K562 (cell line): ENCODE measurements around the gene PLTP. TPM values are rescaled to one million over a fixed set of nuclear protein-coding genes. Genes with fewer than 3 reads are reported as not detected.
A peak's percentile ranks its signal among the peaks of the same experiment; 100 is the strongest.

ENCODE experiments used
- ATF7 ChIP-seq: fragments of 450-650 bp; IDR thresholded peaks from 2 replicates; pipeline ENCODE4 v1.7.1; 2014; ENCODE audit warnings: mild to moderate bottlenecking, moderate library complexity
- CREM ChIP-seq: IDR thresholded peaks from 2 replicates; pipeline ENCODE4 v1.6.1; 2014; ENCODE audit warnings: antibody characterized with exemption, low read depth
- FUS ChIP-seq: fragments of 200-400 bp; formaldehyde crosslinking; optimal IDR thresholded peaks from 2 replicates; pipeline ENCODE3; 2017; ENCODE audit warnings: low read depth, low read length
- HDAC8 ChIP-seq: fragments of 450-650 bp; IDR thresholded peaks from 2 replicates; pipeline ENCODE4 v1.6.1; 2016; ENCODE audit warnings: mild to moderate bottlenecking, missing genetic modification characterization, moderate library complexity, missing compliant biosample characterization
- HNRNPL ChIP-seq: fragments of 200-400 bp; formaldehyde crosslinking; IDR thresholded peaks from 2 replicates; pipeline ENCODE4 v1.6.1; 2017; ENCODE audit warnings: low read depth, mild to moderate bottlenecking, low read length
- POLR2G ChIP-seq: fragments of 200-400 bp; formaldehyde crosslinking; IDR thresholded peaks from 2 replicates; pipeline ENCODE4 v1.6.1; 2017; ENCODE audit warnings: low read depth, mild to moderate bottlenecking, antibody characterized with exemption, low read length, moderate library complexity
- RBM15 ChIP-seq: fragments of 200-400 bp; formaldehyde crosslinking; IDR thresholded peaks from 2 replicates; pipeline ENCODE4 v1.6.1; 2018; ENCODE audit warnings: mild to moderate bottlenecking, low read length, moderate library complexity; ENCODE audit not compliant: insufficient read depth
- RNF219 ChIP-seq: fragments of 250-450 bp; sonication (Bioruptor Pico); IDR thresholded peaks from 2 replicates; pipeline ENCODE4 v1.5.0; 2022; ENCODE audit warnings: mild to moderate bottlenecking
- SAFB2 ChIP-seq: fragments of 200-400 bp; formaldehyde crosslinking; IDR thresholded peaks from 2 replicates; pipeline ENCODE4 v1.6.1; 2018; ENCODE audit warnings: borderline replicate concordance, low read length, low read depth, moderate library complexity; ENCODE audit not compliant: severe bottlenecking
- SIX5 ChIP-seq, 2 experiments: IDR thresholded peaks; 2 replicates each; pipeline ENCODE4 v1.6.1; 2011; ENCODE audit warnings: low read length in 2 of 2, borderline replicate concordance in 1 of 2, low read depth in 1 of 2, mild to moderate bottlenecking in 1 of 2, moderate library complexity in 1 of 2; ENCODE audit not compliant: insufficient read depth in 1 of 2
- SNIP1 ChIP-seq: fragments of 450-650 bp; IDR thresholded peaks from 2 replicates; pipeline ENCODE4 v1.7.1; 2017; ENCODE audit warnings: low read depth, mild to moderate bottlenecking
- SP1 ChIP-seq: sonication (generic); formaldehyde crosslinking; IDR thresholded peaks from 2 replicates; pipeline ENCODE4 v1.8.1; 2022; ENCODE audit warnings: mild to moderate bottlenecking, missing genetic modification reagents
- SRF ChIP-seq, 2 experiments: fragments of 250-450, 450-650 bp in 1 of 2; sonication (Bioruptor Pico) in 1 of 2; sonication (generic) in 1 of 2; formaldehyde crosslinking; IDR thresholded peaks; 2 replicates each; pipeline versions ENCODE4 v1.5.0 to v1.5.1; 2020 to 2022; ENCODE audit warnings: mild to moderate bottlenecking in 1 of 2, missing genetic modification reagents in 1 of 2
- STAG1 ChIP-seq: sonication (generic); formaldehyde crosslinking; IDR thresholded peaks from 2 replicates; pipeline ENCODE4 v1.5.0; 2020; ENCODE audit warnings: missing genetic modification reagents, borderline replicate concordance
- SUPT5H ChIP-seq: fragments of 450-650 bp; IDR thresholded peaks from 2 replicates; pipeline ENCODE4 v1.6.1; 2016
- TCF7 ChIP-seq: sonication (generic); IDR thresholded peaks from 2 replicates; pipeline ENCODE4 v1.6.1; 2016; ENCODE audit warnings: antibody characterized with exemption, borderline replicate concordance
- ZKSCAN8 ChIP-seq: fragments of 200-800 bp; sonication (Bioruptor generic); IDR thresholded peaks from 2 replicates; pipeline ENCODE4 v1.6.1; 2016; ENCODE audit warnings: missing genetic modification characterization, missing compliant biosample characterization
- ZNF24 ChIP-seq: fragments of 450-650 bp; IDR thresholded peaks from 2 replicates; pipeline ENCODE4 v1.6.1; 2016
- ZNF778 ChIP-seq: fragments of 450-650 bp; formaldehyde crosslinking; IDR thresholded peaks from 2 replicates; pipeline ENCODE4 v1.4.0; 2020; ENCODE audit warnings: mild to moderate bottlenecking, moderate library complexity
- ZZZ3 ChIP-seq: fragments of 450-650 bp; IDR thresholded peaks from 2 replicates; pipeline ENCODE4 v1.6.1; 2016; ENCODE audit warnings: antibody characterized with exemption, mild to moderate bottlenecking, moderate library complexity
- polyA plus RNA-seq, 8 experiments: library from polyadenylated mRNA; depleted of rRNA in 4 of 8; stranded (reverse) in 5 of 8; unstranded in 3 of 8; fragments of >200 nt; fragmentation: Nextera tagmentation in 2 of 8; fragmentation: Illumina TruSeq in 1 of 8; extraction: Ambion mirVana in 2 of 8; extraction: Trizol in 1 of 8; gene quantifications; 2 replicates each; pipeline versions ENCODE4 v1.2.1 to v1.2.3, GENCODE V29; 2011 to 2014; ENCODE audit warnings: inconsistent platforms in 1 of 8, missing spikeins in 1 of 8
- total RNA-seq, 7 experiments: library from RNA; depleted of rRNA in 6 of 7; stranded (reverse); fragments of >200 nt in 6 of 7; fragmentation: Illumina TruSeq in 2 of 7; extraction: Trizol in 2 of 7; gene quantifications; 2 replicates each; pipeline versions ENCODE4 v1.2.1 to v1.2.3, GENCODE V29; 2011 to 2021; ENCODE audit warnings: low replicate concordance in 1 of 7
- TF ChIP-seq, protein P1 (sequence below): fragments of 250-450 bp; sonication (Bioruptor Pico); IDR thresholded peaks from 2 replicates; pipeline ENCODE4 v1.8.0; 2022; ENCODE audit warnings: moderate library complexity, mild to moderate bottlenecking, inconsistent platforms
- TF ChIP-seq, protein P2 (sequence below): fragments of 250-450 bp; sonication (Bioruptor Pico); IDR thresholded peaks from 2 replicates; pipeline ENCODE4 v1.8.0; 2021; ENCODE audit warnings: borderline replicate concordance, mild to moderate bottlenecking, moderate library complexity; ENCODE audit not compliant: poor library complexity, severe bottlenecking
- TF ChIP-seq, protein P3 (sequence below): fragments of 450-650 bp; formaldehyde crosslinking; IDR thresholded peaks from 2 replicates; pipeline ENCODE4 v1.4.0; 2022; ENCODE audit warnings: missing genetic modification characterization

The PLTP gene
- total and polyA plus RNA-seq, 9 of the 15 experiments (the other 6 are each of a cell fraction or from before 2014, with no cell fraction given), result 2.8 to 29.3 (median 17.6) TPM

- TF ChIP-seq RNF219 (CRISPR knock-in tag) (no peak), HDAC8 (tag) (no peak), SUPT5H (peak; percentile 98), RBM15 (no peak), SIX5 (IDR thresholded peaks at IDR 0.05; ENCODE audit: borderline replicate concordance in 1 of 2, insufficient read depth in 1 of 2, low read depth in 1 of 2, low read length in 2 of 2) (peak; percentile 82 to 83), ZNF24 (0 out of 2 replicates have a peak, but pooled peaks have one; percentile 78), SRF (CRISPR knock-in tag; IDR thresholded peaks at IDR 0.05) (peak in 1 of 2 experiments; percentile 70; a peak in 3 of 4 replicates), ZNF778 (CRISPR knock-in tag) (no peak), SP1 (CRISPR knock-in tag) (peak; percentile 100), POLR2G (peak; percentile 97), SNIP1 (no peak), ATF7 (peak; percentile 68; the same call in 1 of the 2 replicates), HNRNPL (peak; percentile 84), STAG1 (CRISPR knock-in tag) (no peak), CREM (0 out of 2 replicates have a peak, but pooled peaks have one; percentile 13), ZKSCAN8 (CRISPR knock-in tag) (no peak), TCF7 (peak; percentile 42; the same call in 1 of the 2 replicates), SAFB2 (no peak), ZZZ3 (no peak), FUS (no peak)
- TF ChIP-seq, protein P1, sequence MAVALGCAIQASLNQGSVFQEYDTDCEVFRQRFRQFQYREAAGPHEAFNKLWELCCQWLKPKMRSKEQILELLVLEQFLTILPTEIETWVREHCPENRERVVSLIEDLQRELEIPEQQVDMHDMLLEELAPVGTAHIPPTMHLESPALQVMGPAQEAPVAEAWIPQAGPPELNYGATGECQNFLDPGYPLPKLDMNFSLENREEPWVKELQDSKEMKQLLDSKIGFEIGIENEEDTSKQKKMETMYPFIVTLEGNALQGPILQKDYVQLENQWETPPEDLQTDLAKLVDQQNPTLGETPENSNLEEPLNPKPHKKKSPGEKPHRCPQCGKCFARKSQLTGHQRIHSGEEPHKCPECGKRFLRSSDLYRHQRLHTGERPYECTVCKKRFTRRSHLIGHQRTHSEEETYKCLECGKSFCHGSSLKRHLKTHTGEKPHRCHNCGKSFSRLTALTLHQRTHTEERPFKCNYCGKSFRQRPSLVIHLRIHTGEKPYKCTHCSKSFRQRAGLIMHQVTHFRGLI (CRISPR knock-in tag), result 0 out of 2 replicates have a peak, but pooled peaks have one; percentile 5
- TF ChIP-seq, protein P2, sequence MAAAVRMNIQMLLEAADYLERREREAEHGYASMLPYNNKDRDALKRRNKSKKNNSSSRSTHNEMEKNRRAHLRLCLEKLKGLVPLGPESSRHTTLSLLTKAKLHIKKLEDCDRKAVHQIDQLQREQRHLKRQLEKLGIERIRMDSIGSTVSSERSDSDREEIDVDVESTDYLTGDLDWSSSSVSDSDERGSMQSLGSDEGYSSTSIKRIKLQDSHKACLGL (CRISPR knock-in tag), result no peak
- TF ChIP-seq, protein P3, sequence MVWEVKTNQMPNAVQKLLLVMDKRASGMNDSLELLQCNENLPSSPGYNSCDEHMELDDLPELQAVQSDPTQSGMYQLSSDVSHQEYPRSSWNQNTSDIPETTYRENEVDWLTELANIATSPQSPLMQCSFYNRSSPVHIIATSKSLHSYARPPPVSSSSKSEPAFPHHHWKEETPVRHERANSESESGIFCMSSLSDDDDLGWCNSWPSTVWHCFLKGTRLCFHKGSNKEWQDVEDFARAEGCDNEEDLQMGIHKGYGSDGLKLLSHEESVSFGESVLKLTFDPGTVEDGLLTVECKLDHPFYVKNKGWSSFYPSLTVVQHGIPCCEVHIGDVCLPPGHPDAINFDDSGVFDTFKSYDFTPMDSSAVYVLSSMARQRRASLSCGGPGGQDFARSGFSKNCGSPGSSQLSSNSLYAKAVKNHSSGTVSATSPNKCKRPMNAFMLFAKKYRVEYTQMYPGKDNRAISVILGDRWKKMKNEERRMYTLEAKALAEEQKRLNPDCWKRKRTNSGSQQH (CRISPR knock-in tag), result peak; percentile 61; the same call in 1 of the 2 replicates
Measured at GRCh38 chr20:45934586-45935415, 22.8 kb upstream of the PLTP start, which contains the start of gene PCIF1 (continued).
